ENCODE data around the gene EIF4B. TPM values are rescaled to one million over a fixed set of nuclear protein-coding genes. Genes with fewer than 3 reads are reported as not detected.

Gene EIF4B
- total and polyA plus RNA-seq, 2 experiments from 2014 or later = 74.8 to 501 TPM

DNA sequence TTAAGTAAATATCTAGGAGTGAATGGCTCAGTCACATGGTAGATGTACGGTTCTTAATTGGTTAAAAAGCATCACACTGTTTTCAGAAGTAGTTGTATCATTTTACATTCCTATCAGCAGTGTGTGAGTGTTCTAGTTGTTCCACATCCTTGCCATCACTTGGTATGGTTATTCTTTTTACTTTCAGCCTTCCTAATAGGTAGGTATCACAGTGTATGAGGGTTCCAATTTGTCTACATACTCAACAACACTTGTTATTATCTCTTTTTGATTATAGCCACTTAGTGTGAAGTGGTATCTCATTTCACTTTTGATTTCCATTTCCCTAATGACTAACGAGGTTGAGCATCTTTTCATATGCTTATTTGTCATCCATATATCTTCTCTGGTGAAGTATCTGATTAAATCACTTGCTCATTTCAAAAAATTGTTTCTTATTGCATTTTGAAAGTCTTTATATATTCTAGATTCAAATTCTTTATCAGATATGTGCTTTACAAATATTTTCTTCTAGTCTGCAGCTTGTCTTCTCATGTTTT, 76.5 kb downstream of the EIF4B start:
- Histone ChIP-seq H2AFZ (no peak overlapping the region), H3F3A (ENCODE audit: insufficient read depth) (peaks cover 29% of the 10 kb centered on the region), H3K9ac (no peak overlapping the region), H3K4me3 (no peak overlapping the region), H4K20me1 (ENCODE audit: insufficient read depth) (no peaks in the 10 kb centered on the region), H3K4me2 (ENCODE audit: unreplicated experiment) (no peak overlapping the region), H3K79me2 (ENCODE audit: insufficient read depth) (peaks cover 11% of the 10 kb centered on the region), H3K27me3 (replicated peaks; ENCODE audit: insufficient read depth) (no peaks in the 10 kb centered on the region), H3K9me3 (ENCODE audit: low read depth) (no peaks in the 10 kb centered on the region), H3K27ac (no peak overlapping the region), H3K9me2 (ENCODE audit: insufficient read depth) (no peaks in the 10 kb centered on the region), H3K36me3 (ENCODE audit: low read depth) (no peaks in the 10 kb centered on the region), H3K4me1 (ENCODE audit: insufficient read depth) (peaks cover 25% of the 10 kb centered on the region)
- in situ Hi-C loops (cut with MboI) = no loop called here
- 33 to 38% methylated on average over 2 of the region's 2 CpGs for WGBS, 2 experiments (ENCODE audit: low coverage in 1 of 2, low lambda C conversion rate in 2 of 2, missing lambda C conversion rate in 2 of 2)
- no peak for TF ChIP-seq EZH2phosphoT487 (IDR thresholded peaks at IDR 0.05; ENCODE audit: insufficient read depth, low read depth)
- no peak for TF ChIP-seq EZH2 (IDR thresholded peaks at IDR 0.05; ENCODE audit: insufficient read depth, poor library complexity, severe bottlenecking)
- DNase-seq = no peak

DNA sequence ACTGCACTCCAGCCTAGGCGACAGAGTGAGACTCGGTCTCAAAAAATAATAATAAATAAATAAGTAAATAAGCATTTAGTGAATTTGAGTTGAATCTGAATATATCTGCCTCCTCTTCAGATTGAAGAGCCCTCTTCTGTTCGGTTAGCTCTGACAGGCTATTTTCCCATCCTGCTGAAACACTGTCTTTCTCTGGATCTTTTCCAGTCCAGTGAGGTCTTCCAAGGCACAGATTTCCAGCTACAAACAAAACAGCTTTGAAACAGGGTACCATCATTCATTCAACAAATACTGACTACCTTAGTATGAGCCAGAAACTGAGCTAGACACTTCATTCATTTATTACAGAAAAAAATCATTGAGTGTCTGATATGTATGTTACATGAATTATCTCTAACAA, 80.1 kb downstream of the EIF4B start:
- 69 to 72% methylated on average over 3 of the region's 3 CpGs for WGBS, 2 experiments (ENCODE audit: low coverage in 1 of 2, low lambda C conversion rate in 2 of 2, missing lambda C conversion rate in 2 of 2)
- Histone ChIP-seq H3K27ac (no peak overlapping the region), H3K4me2 (ENCODE audit: unreplicated experiment) (no peak overlapping the region), H2AFZ (no peak overlapping the region), H3K9me3 (ENCODE audit: low read depth) (no peaks in the 10 kb centered on the region), H3K79me2 (ENCODE audit: insufficient read depth) (no peaks in the 10 kb centered on the region), H4K20me1 (ENCODE audit: insufficient read depth) (no peaks in the 10 kb centered on the region), H3K36me3 (ENCODE audit: low read depth) (no peaks in the 10 kb centered on the region), H3K9me2 (ENCODE audit: insufficient read depth) (no peaks in the 10 kb centered on the region), H3K4me3 (no peak overlapping the region), H3F3A (ENCODE audit: insufficient read depth) (peaks cover 15% of the 10 kb centered on the region), H3K27me3 (replicated peaks; ENCODE audit: insufficient read depth) (no peaks in the 10 kb centered on the region), H3K9ac (no peak overlapping the region), H3K4me1 (ENCODE audit: insufficient read depth) (peaks cover under 1% of the 10 kb centered on the region; the same call in 1 of the 2 replicates)
- no peak for TF ChIP-seq EZH2phosphoT487 (IDR thresholded peaks at IDR 0.05; ENCODE audit: insufficient read depth, low read depth)
- no peak for TF ChIP-seq EZH2 (IDR thresholded peaks at IDR 0.05; ENCODE audit: insufficient read depth, poor library complexity, severe bottlenecking)
- DNase-seq = no peak
- in situ Hi-C loops (cut with MboI) = no loop called here

DNA sequence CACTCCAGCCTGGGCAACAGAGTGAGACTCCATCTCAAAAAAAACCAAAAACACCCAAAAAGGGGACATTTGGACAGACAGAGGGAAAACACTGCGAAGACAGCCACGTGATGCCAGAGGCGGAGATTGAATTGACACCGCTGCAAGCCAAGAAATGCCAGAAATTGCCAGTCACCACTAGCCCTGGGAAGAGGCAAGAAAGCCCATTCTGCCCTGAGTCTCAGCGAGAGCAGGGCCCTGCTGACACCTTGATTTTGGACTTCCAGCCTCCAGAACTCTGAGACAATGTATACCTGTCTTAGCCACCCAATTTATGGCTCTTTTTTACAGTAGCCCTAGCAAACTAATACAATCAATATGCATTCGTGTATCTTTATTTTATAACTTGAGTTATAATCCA, 83.8 kb downstream of the EIF4B start:
- no peak for DNase-seq
- TF ChIP-seq EZH2phosphoT487 (IDR thresholded peaks at IDR 0.05; ENCODE audit: insufficient read depth, low read depth) (no peak), EZH2 (IDR thresholded peaks at IDR 0.05; ENCODE audit: insufficient read depth, poor library complexity, severe bottlenecking) (no peak)
- Histone ChIP-seq H3K36me3 (ENCODE audit: low read depth) (no peaks in the 10 kb centered on the region), H3K4me1 (ENCODE audit: insufficient read depth) (0 out of 2 replicates have a peak, but pooled peaks cover 4% of the 10 kb centered on the region), H3K4me3 (no peak overlapping the region), H3F3A (ENCODE audit: insufficient read depth) (peaks cover 17% of the 10 kb centered on the region), H3K4me2 (ENCODE audit: unreplicated experiment) (no peak overlapping the region), H4K20me1 (ENCODE audit: insufficient read depth) (no peaks in the 10 kb centered on the region), H3K27ac (no peak overlapping the region), H3K79me2 (ENCODE audit: insufficient read depth) (no peaks in the 10 kb centered on the region), H2AFZ (no peak overlapping the region), H3K9ac (no peak overlapping the region), H3K27me3 (replicated peaks; ENCODE audit: insufficient read depth) (no peaks in the 10 kb centered on the region), H3K9me2 (ENCODE audit: insufficient read depth) (no peaks in the 10 kb centered on the region), H3K9me3 (ENCODE audit: low read depth) (no peaks in the 10 kb centered on the region)
- 81 to 83% methylated on average over 6 of the region's 6 CpGs for WGBS, 2 experiments (ENCODE audit: low coverage in 1 of 2, low lambda C conversion rate in 2 of 2, missing lambda C conversion rate in 2 of 2)
- in situ Hi-C loops (cut with MboI) = no loop called here

DNA sequence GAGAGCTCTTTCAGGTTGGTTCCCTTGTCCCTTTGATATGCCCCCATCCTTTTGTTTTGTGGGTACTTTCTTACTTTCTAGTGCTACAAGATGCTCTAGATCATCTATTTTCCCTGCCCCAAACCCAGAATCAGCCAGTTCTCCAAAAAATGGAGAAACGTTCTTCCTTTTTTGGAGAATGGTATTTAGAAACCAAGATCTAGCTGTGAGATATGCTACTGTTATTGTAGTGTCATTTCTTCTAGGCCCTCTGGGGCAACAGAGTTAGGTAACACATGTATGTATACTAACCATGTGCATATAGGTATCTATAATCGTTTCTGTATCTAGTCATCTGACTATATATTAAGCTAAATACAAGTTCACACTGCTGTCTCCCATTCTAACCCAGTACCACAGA, 84.3 kb downstream of the EIF4B start:
- TF ChIP-seq EZH2 (IDR thresholded peaks at IDR 0.05; ENCODE audit: insufficient read depth, poor library complexity, severe bottlenecking) (no peak), EZH2phosphoT487 (IDR thresholded peaks at IDR 0.05; ENCODE audit: insufficient read depth, low read depth) (no peak)
- 9 to 19% methylated on average over 2 of the region's 2 CpGs for WGBS, 2 experiments (ENCODE audit: low coverage in 1 of 2, low lambda C conversion rate in 2 of 2, missing lambda C conversion rate in 2 of 2)

More for the DNA sequence above, 84.3 kb downstream of the EIF4B start:
- H3K4me2 ChIP-seq (ENCODE audit: unreplicated experiment) = no peak overlapping the region
- H3K9me2 ChIP-seq (ENCODE audit: insufficient read depth) = no peaks in the 10 kb centered on the region
- no peaks in the 10 kb centered on the region for H4K20me1 ChIP-seq (ENCODE audit: insufficient read depth)
- no peaks in the 10 kb centered on the region for H3K9me3 ChIP-seq (ENCODE audit: low read depth)
- H3K79me2 ChIP-seq (ENCODE audit: insufficient read depth) = peaks cover 4% of the 10 kb centered on the region; the same call in 1 of the 2 replicates
- H2AFZ ChIP-seq = no peak overlapping the region
- in situ Hi-C loops (cut with MboI) = no loop called here
- no peaks in the 10 kb centered on the region for H3K36me3 ChIP-seq (ENCODE audit: low read depth)
- no peak overlapping the region for H3K9ac ChIP-seq
- 0 out of 2 replicates have a peak, but pooled peaks cover 7% of the 10 kb centered on the region for H3K4me1 ChIP-seq (ENCODE audit: insufficient read depth)
- no peak for DNase-seq
- peaks cover 21% of the 10 kb centered on the region for H3F3A ChIP-seq (ENCODE audit: insufficient read depth)
- no peak overlapping the region for H3K4me3 ChIP-seq
- no peaks in the 10 kb centered on the region for H3K27me3 ChIP-seq (replicated peaks; ENCODE audit: insufficient read depth)
- no peak overlapping the region for H3K27ac ChIP-seq
